NCI-H524 treated with DMSO at 0.1 percent for 48 hours (cell line): ENCODE data around the gene ZBTB38.

Experiments used
- DNase-seq: peaks from one replicate; lab custom pipeline; 2025; lab: John Stamatoyannopoulos, UW

The ZBTB38 gene

DNA sequence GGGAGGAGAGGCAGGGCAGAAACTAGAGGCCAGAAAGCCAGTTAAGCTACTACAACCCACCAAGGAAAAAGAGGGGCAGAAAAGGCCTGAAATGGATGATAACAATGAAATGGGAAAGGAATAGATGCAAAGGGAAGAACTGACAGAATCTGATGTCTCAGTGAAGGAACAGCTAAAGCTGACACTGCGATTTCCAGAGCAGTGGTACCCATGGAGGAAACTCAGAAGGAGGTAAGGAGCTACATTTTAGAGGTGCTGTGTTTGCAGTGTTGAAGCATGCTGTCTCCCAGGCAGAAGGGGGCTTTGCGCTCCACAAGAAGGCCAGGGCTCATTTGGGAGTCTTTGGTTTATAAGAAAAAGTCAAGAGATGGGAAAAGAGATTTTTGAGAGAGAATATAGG is 38.0 kb downstream of the ZBTB38 start:
- DNase-seq = no peak

DNA sequence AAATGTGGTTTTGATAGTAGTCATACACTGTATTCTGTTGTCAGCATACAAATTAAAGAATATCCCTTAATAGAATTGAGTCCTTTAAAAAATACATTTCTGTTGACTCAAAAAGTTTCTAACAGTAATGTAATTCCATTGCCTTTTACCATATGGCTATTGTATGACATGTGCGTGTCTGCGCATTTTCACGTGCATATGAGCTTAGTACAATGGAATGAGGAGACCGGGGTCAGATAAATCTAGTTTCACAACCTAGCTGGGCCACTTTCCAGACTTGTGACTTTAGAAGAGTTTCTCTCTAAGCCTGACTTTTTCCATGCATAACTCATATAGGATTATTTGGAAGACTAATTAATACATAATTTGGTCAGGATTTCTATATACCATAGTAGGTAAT is 38.7 kb downstream of the ZBTB38 start:
- DNase-seq = no peak

DNA sequence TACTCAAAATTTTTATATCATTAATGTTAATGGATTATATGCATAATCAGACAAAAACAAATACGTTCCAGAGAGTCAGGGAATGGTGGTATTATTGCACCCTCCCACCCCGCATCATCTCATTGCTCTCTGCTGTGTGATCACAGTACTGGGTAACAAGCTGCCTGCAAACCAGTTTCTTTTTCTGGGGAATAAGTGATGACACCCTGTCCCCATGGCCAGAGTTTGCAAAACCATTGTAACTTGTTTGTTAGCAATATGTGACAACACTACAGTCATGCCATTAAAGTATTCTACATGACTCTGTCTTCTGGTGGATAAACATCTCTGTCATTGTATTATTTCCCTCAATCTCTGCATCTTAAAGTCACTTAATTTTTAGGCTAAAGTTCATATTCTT is 39.5 kb downstream of the ZBTB38 start:
- DNase-seq = no peak

DNA sequence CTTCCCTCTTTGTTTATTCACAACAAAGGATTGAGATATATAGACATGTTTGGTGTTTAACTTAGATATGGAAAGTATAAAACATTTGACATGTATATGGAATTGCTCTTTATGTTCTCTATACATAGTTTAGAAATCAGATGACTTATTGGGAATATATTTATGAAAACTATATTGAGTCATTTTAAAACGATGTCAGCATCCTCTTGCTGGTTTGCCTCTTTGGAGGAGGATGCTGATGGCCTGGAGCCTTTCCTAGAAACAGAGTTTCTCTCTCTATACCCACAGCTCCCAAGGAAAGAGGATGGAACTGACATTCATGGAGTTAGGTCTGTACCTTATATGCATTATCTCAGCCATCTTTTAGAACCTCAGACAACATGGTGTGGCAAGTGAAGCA is 40.3 kb downstream of the ZBTB38 start:
- DNase-seq = no peak

DNA sequence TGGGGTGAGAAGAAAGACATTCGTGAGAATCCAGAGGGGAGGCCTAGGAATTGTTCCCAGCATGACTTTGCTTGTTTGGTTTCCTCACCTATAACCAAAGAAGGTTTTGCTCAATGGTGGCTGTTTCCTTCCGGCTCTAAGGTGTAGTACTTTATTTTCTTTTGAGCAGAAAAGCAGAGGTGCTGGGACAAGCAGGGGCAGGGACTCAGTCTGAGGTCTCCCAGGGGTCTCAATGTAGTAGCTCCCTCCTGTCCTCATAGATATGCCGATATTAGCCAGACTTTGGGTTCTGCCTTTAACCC is 41.6 kb downstream of the ZBTB38 start:
- DNase-seq = no peak

DNA sequence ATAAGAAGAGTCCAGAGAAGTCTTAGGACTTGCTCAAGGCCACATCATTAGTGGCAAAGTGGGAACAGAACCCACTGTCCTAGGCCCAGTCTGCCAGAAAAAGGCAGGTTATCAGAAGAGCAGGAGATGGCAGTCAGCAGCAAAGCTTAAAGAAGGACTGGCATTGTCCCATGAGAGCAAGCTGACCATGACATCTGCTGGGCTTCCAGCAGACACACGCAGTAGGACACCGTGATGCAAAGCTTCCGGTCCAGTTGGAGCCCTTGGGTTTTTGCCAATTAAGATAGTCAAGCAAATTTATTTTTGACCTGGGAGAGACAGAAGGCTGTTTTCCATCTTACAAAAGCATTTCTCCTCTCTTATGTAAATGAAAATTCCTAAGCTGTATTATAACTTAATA is 42.1 kb downstream of the ZBTB38 start:
- DNase-seq = no peak

DNA sequence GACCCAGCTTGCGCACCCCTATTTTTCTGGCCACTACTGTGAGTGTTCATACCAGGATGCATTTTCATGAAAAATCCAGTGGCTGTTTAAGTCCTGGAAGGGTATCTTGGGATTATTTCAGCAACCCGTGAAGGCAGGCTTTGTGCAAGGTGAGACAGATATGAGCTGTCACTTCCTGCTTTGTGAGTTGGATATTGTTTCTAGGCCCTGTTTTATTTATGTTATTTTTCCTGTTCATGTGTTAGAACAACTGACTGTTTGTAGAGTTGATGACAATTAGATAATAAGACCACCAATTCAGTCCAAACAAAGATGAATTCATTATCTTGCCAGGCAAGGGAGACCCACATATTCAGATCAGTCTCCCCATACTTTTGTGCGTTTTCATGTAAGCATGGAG is 42.5 kb downstream of the ZBTB38 start:
- no peak for DNase-seq

DNA sequence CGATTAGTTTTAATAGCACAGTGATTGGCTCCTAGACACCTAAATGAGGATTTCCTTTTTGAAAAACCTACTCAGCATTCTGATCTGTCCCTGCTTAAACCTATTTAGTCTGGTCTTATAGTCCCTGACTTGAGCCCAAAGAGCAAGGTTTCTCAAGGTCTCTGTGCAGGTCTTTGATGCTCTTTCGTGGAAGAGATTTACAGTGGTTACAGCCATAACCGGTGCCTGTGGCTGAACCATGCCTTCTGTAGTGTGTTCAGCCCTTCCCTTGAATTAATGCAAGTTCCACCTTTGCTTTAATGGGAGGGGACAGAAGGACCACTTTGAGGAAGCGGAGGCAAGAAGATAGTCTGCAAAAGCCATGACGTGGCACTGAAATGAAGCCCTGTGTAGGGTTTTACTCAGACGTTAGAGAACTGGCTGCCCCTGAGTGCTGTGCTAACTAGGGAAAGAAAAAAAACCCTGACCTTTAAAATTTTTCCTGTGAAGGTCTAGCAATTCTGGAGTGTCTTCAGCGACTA is 43.0 kb downstream of the ZBTB38 start:
- no peak for DNase-seq

DNA sequence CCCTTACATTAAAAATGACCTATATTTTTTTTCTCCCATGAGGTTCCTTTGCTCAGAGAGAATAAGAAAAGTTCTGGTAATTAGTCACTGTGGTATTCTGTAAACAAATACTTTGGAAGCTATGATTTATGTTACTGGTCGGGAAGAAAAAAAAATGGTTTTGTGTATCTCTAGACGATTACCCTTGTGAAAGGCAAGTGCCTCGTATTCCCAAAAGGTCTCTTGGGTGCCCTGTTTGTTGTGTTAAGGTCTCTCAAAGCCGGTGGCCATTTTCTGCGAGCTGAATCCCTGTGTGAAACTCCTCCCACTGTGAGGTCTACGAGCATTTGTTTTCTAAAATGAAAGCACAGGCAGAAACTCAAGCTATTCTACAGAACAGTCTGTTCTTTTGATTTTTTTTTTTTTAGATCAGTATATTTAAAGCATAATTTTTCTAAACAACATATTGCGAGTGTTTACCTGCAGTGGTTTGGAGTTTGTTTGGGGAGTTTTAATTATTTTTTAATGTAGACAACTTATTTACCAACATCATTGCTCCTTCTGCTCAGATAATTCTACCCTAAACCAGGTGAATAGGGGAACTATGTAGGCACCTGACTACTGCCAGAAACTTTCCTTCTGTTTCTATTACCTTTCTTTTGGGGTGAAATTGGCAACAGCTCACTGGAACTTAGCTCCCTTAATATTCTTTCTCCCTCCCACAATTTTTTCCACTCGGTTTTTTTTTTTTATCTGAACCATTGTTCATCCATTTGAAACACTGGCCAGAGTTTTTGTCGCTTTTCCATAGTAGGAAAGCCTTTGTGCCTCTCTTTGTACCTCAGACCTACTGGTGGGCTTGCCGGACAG is 44.0 kb downstream of the ZBTB38 start:
- no peak for DNase-seq

DNA sequence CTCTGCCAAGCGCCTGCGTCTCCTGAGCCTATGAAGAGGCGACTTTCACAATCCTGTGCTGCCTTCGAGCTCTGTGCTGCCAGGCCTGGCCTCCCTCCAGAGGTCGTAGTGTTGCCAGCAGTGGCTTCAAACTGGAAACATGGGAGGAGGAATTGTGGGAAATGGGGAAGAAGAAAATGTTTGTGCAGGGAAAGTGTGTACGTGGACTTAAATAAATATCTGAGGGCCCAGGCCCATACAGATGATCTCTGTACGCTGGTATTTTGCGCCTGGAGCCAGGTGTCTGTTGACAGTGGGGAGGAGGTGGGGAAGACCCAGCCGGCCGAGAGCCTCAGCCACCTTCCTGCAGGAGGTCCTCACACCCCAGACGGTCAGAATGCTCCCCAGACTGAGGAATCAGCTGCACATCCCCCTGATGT is 44.6 kb downstream of the ZBTB38 start:
- DNase-seq = no peak

DNA sequence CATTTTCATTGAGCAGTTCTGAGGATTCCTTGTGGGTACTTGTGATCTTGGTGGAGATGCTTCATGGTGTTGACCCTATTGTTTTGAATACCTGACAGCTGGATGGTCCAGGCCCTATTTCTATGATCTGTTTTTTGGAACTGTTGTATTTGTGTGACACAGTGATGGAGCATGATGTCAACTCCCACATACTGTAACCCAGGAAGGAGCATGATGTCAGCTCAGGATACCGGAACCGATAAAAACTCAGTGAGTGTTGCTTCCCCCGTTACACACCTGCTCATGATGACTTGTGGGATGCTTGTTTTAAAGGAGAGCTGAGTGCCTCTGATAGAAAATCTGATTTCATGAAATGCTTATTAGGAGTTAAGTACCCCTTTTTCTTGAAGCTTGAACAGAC is 45.1 kb downstream of the ZBTB38 start:
- DNase-seq = no peak

DNA sequence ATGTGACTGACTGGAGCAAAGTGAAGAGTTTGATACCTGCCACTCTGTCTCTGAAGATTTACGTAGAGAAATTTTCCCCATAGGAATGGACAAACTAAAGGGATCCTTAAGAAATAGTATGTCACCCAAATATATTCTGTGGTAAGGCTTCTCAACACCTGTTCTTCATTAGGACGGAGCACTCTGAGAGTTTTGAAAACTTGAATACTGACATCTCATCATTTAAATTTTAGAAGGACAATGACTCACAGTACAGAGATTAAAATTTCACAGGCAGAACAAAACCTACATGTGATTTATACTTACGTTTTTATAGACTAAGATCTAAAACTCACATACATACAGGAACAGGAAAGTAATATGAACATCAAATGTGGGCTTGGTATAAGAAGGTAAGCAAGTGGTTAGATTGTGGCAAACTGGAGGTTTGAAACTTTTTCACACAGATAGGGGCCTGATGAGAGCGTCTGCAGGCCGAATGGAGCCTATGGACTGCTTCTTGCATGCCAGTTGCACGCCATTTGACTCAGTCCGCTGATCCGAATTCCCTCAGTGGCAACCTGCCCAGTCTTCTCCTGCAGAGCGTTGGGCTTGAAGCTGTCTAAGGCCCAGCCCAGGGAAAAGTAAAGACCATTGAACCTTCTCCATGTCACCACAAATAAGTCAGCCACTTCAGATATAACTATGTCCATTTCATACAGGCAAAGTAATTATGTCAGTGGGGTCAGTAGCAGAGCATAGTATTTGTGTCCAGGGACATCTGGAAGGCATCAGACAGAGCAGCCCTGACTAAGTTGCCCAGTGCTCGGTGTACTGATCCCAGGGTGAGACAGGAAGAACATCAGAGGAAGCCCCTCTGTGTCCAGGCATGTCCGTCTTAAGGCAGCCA is 45.7 kb downstream of the ZBTB38 start:
- DNase-seq = no peak

DNA sequence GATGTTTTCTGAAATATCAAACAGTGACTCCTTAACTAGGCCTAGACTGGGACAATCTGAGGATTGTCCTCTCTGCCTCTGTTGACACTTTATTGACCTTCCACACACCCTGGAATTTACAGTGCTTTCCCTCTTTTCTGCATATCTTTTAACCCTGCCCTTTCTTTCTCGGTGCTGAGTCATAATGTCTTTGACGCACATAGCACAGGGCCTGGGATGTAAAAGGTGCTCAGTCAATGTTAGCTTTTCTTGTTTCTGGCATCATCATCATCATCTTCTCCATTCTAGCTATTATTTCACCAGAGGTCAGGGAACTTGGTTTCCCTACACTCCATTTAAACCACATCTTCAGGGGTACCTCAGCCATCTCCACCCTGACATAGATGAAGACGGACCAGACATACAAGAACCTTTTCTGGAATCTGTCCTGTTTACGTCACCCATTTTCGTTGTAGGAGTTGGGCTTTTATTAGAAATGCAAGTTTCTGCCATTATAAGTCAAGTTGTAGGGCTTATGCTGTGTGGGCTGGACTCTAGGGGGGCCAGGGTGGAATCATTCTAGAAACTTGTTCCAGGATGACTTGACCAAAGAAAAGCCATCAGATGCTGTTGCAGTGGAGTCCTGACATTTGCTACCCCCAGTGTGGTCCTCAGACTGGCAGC is 46.6 kb downstream of the ZBTB38 start:
- no peak for DNase-seq

DNA sequence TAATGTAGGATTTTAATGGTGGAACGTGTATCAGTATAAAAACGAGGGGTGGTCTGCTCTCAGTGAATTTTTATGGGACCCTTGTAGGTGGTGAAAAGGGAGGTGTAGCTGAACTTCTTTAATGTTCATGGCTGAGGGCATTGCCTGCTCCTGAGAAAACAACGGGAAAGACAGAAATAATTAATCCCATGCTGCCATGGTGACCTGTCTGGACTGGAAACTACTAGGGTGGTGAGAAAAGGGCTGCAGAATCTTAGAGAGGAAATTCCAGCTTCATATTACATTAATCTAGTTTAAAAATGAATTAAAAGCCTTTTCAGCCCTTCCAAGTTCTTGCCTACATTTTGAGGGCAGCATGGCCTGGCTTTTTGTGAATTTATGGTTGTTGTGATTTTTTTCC is 47.6 kb downstream of the ZBTB38 start:
- DNase-seq = no peak
